Keratinocyte (primary cell): Measurements from ENCODE around the gene MAP1LC3C.

Experiments used
- CTCF ChIP-seq, 3 experiments: IDR thresholded peaks in 1 of 3; conservative IDR thresholded peaks in 1 of 3; optimal IDR thresholded peaks in 1 of 3; 2 replicates in 2 of 3; 3 replicates in 1 of 3; pipeline versions ENCODE3 to v1.5.1; 2011; ENCODE audit warnings: low read length in 3 of 3, mild to moderate bottlenecking in 3 of 3, moderate library complexity in 2 of 3, control low read depth in 1 of 3, inconsistent platforms in 1 of 3; ENCODE audit not compliant: insufficient read depth in 2 of 3; ENCODE audit errors: extremely low read depth in 1 of 3
- EZH2 ChIP-seq: IDR thresholded peaks from one replicate; pipeline ENCODE4 v1.6.1; 2012; ENCODE audit warnings: inconsistent platforms, mild to moderate bottlenecking, low read length, moderate library complexity

DNA sequence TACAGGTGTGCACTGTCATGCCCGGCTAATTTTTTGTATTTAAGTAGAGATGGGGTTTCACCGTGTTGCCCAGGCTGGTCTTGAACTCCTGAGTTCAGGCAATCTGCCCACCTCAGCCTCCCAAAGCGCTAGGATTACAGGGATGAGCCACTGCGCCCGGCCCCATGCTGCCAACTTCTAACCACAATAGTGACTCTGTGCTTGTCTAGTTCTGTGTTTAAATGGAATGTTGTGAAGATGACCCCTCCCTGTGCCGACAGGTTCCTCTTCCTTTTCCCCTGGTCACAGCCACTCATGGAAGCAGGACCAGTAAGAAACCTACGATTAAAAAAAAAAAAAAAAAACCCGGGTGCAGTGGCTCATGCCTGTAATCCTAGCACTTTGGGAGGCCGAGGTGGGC, 4.7 kb downstream of the MAP1LC3C start:
- no peak for TF ChIP-seq CTCF (optimal IDR thresholded peaks at IDR 0.05 in 1 of 3, IDR thresholded peaks at IDR 0.05 in 1 of 3, conservative IDR thresholded peaks at IDR 0.05 in 1 of 3; ENCODE audit: extremely low read depth in 1 of 3, insufficient read depth in 2 of 3, low read length in 3 of 3)
- no peak for TF ChIP-seq EZH2
